PC-9 (cell line): ENCODE data around the gene ZNF23. TPM values are rescaled to one million over a fixed set of nuclear protein-coding genes. Genes with fewer than 3 reads are reported as not detected.

Source experiments
- BruUV-seq: library from RNA; stranded (reverse); fragments of 400-500 nt; replicated peaks from 2 replicates; lab custom pipeline; 2021; lab: Mats Ljungman, UMichigan
- CTCF ChIA-PET: fragments of 300-600 bp; sonication (Branson Sonifier 250); formaldehyde crosslinking; loops from one replicate; lab custom pipeline; 2022; ENCODE audit warnings: antibody characterized with exemption; lab: Charles Lee
- POLR2A ChIA-PET: fragments of 300-600 bp; sonication (Branson Sonifier 250); formaldehyde crosslinking; loops from one replicate; lab custom pipeline; 2022; ENCODE audit warnings: antibody characterized with exemption; ENCODE audit not compliant: unreplicated experiment; lab: Charles Lee
- DNase-seq, 2 experiments: peaks; one replicate each; pipeline versions ENCODE4 v3.0.0 to v3.0.0-alpha.2; 2015 to 2022; ENCODE audit warnings: mixed read lengths in 1 of 2
- H2AFZ ChIP-seq: fragments of 200-600 bp; sonication (generic); 2 replicates; pipeline ENCODE4 v1.8.1; 2017; ENCODE audit warnings: antibody characterized with exemption
- H3F3A ChIP-seq: fragments of 200-600 bp; sonication (generic); 2 replicates; pipeline ENCODE4 v1.8.1; 2017; ENCODE audit warnings: antibody characterized with exemption, mild to moderate bottlenecking, low read depth; ENCODE audit not compliant: insufficient read depth
- H3K27ac ChIP-seq: fragments of 200-600 bp; sonication (generic); 2 replicates; pipeline ENCODE4 v1.6.1; 2016; ENCODE audit warnings: mixed run types
- H3K27me3 ChIP-seq: fragments of 200-600 bp; sonication (generic); 2 replicates; pipeline ENCODE4 v1.6.1; 2016; ENCODE audit warnings: low read depth, mixed run types; ENCODE audit not compliant: insufficient read depth
- H3K36me3 ChIP-seq: fragments of 200-600 bp; sonication (generic); 2 replicates; pipeline ENCODE4 v1.6.1; 2016; ENCODE audit warnings: low read depth, mixed run types
- H3K4me1 ChIP-seq: fragments of 200-600 bp; sonication (generic); replicated peaks from 2 replicates; pipeline ENCODE4 v1.6.1; 2016; ENCODE audit warnings: mixed run types; ENCODE audit not compliant: insufficient read depth
- H3K4me2 ChIP-seq: fragments of 200-600 bp; sonication (generic); 2 replicates; pipeline ENCODE4 v1.6.1; 2017; ENCODE audit warnings: mixed run types
- H3K4me3 ChIP-seq: fragments of 200-600 bp; sonication (generic); 2 replicates; pipeline ENCODE4 v1.6.1; 2016; ENCODE audit warnings: mixed run types
- H3K79me2 ChIP-seq: fragments of 200-600 bp; sonication (generic); 2 replicates; pipeline ENCODE4 v1.6.1; 2017; ENCODE audit warnings: low read depth, mixed run types
- H3K9me2 ChIP-seq: fragments of 200-600 bp; sonication (generic); 2 replicates; pipeline ENCODE4 v1.8.1; 2017; ENCODE audit warnings: mild to moderate bottlenecking; ENCODE audit not compliant: insufficient read depth
- H3K9me3 ChIP-seq: fragments of 200-600 bp; sonication (generic); 2 replicates; pipeline ENCODE4 v1.8.1; 2016; ENCODE audit warnings: low read depth; ENCODE audit not compliant: insufficient read depth
- H4K20me1 ChIP-seq: fragments of 200-600 bp; sonication (generic); 2 replicates; pipeline ENCODE4 v1.8.1; 2017; ENCODE audit not compliant: insufficient read depth
- CTCF ChIP-seq: fragments of 200-600 bp; sonication (generic); conservative IDR thresholded peaks from 2 replicates; pipeline ENCODE4 v1.6.1; 2017; ENCODE audit warnings: mixed run types, antibody characterized with exemption, mild to moderate bottlenecking, moderate library complexity
- EZH2 ChIP-seq: fragments of 200-600 bp; sonication (generic); IDR thresholded peaks from 2 replicates; pipeline ENCODE4 v1.8.0; 2017; ENCODE audit warnings: antibody characterized with exemption, low read depth
- intact Hi-C: fragments of 100-400 bp; cut with micrococcal nuclease; formaldehyde crosslinking; loops from one replicate; pipeline ENCODE4 v1.10.0; 2022; ENCODE audit not compliant: unreplicated experiment
- total RNA-seq: library from RNA; stranded (reverse); gene quantifications from 2 replicates; pipeline ENCODE4 v1.2.3, GENCODE V29; 2021

ZNF23 gene
- total RNA-seq, 1 experiment from 2014 or later = 6.9 TPM

GRCh38 chr16:71410146-71410545 is 51.9 kb downstream of the ZNF23 start:
- Histone ChIP-seq H3K79me2 (no peaks in the 10 kb centered on the region), H3K4me1 (0 out of 2 replicates have a peak, but pooled peaks cover 3% of the 10 kb centered on the region), H3F3A (no peaks in the 10 kb centered on the region), H4K20me1 (no peaks in the 10 kb centered on the region), H3K36me3 (no peaks in the 10 kb centered on the region), H3K27ac (no peak overlapping the region), H3K9me2 (no peaks in the 10 kb centered on the region), H3K4me3 (no peak overlapping the region), H2AFZ (no peak overlapping the region), H3K4me2 (no peak overlapping the region), H3K9me3 (no peaks in the 10 kb centered on the region), H3K27me3 (peaks cover 12% of the 10 kb centered on the region; the same call in 1 of the 2 replicates)
- ChIA-PET CTCF (no interaction called here), POLR2A (interaction anchor here (0.6 kb wide), 1 partner anchor 1029 kb away, joined by 3 read pairs; no protein-coding TSS in a partner anchor)
- intact Hi-C loops = no loop called here
- no peak for DNase-seq
- BruUV-seq = no TSS peak
- no peak for TF ChIP-seq EZH2
- no peak for TF ChIP-seq CTCF

- no peak overlapping the region for H3K4me3 ChIP-seq
- BruUV-seq = no TSS peak
- CTCF ChIA-PET = no interaction called here
- no peak overlapping the region for H3K4me2 ChIP-seq
- peaks cover 12% of the 10 kb centered on the region; the same call in 1 of the 2 replicates for H3K27me3 ChIP-seq
- no peaks in the 10 kb centered on the region for H4K20me1 ChIP-seq
- no peak for DNase-seq
- H3K36me3 ChIP-seq = no peaks in the 10 kb centered on the region
- H3K9me3 ChIP-seq = peaks cover 5% of the 10 kb centered on the region; the same call in 1 of the 2 replicates
- H3F3A ChIP-seq = no peaks in the 10 kb centered on the region
- no peaks in the 10 kb centered on the region for H3K9me2 ChIP-seq
- intact Hi-C loops = no loop called here
- 0 out of 2 replicates have a peak, but pooled peaks cover 3% of the 10 kb centered on the region for H3K4me1 ChIP-seq
- H3K79me2 ChIP-seq = no peaks in the 10 kb centered on the region
- no peak overlapping the region for H3K27ac ChIP-seq
- no peak overlapping the region for H2AFZ ChIP-seq
- POLR2A ChIA-PET = no interaction called here
- no peak for TF ChIP-seq CTCF
- TF ChIP-seq EZH2 = no peak
Measured at GRCh38 chr16:71409011-71409775, 52.9 kb downstream of the ZNF23 start.

- POLR2A ChIA-PET = no interaction called here
Measured at GRCh38 chr16:71408536-71408935, 53.5 kb downstream of the ZNF23 start.

More at GRCh38 chr16:71408536-71408935, 53.5 kb downstream of the ZNF23 start:
- DNase-seq = no peak
- no peak overlapping the region for H3K4me3 ChIP-seq
- peaks cover 5% of the 10 kb centered on the region; the same call in 1 of the 2 replicates for H3K9me3 ChIP-seq
- CTCF ChIA-PET = interaction anchor here (0.6 kb wide), 1 partner anchor 21 kb away, joined by 3 read pairs; no protein-coding TSS in a partner anchor
- H3F3A ChIP-seq = no peaks in the 10 kb centered on the region
- H4K20me1 ChIP-seq = no peaks in the 10 kb centered on the region
- no peaks in the 10 kb centered on the region for H3K36me3 ChIP-seq
- BruUV-seq = no TSS peak
- no peak for TF ChIP-seq EZH2
- no peak for TF ChIP-seq CTCF
- intact Hi-C loops = no loop called here
- no peak overlapping the region for H2AFZ ChIP-seq
- H3K4me2 ChIP-seq = no peak overlapping the region
- H3K9me2 ChIP-seq = no peaks in the 10 kb centered on the region
- peaks cover 12% of the 10 kb centered on the region; the same call in 1 of the 2 replicates for H3K27me3 ChIP-seq
- H3K27ac ChIP-seq = no peak overlapping the region
- H3K4me1 ChIP-seq = 0 out of 2 replicates have a peak, but pooled peaks cover 3% of the 10 kb centered on the region
- H3K79me2 ChIP-seq = no peaks in the 10 kb centered on the region
